22Rv1 (cell line): ENCODE results near the gene PCSK5.

Experiments
- ZFX ChIP-seq: fragments of 450-650 bp; IDR thresholded peaks from 2 replicates; pipeline ENCODE4 v1.6.1; 2017; ENCODE audit warnings: antibody characterized with exemption, borderline replicate concordance
- TF ChIP-seq, protein P1 (sequence below): fragments of 450-650 bp; IDR thresholded peaks from 2 replicates; pipeline ENCODE4 v1.5.1; 2017; ENCODE audit warnings: mild to moderate bottlenecking

DNA sequence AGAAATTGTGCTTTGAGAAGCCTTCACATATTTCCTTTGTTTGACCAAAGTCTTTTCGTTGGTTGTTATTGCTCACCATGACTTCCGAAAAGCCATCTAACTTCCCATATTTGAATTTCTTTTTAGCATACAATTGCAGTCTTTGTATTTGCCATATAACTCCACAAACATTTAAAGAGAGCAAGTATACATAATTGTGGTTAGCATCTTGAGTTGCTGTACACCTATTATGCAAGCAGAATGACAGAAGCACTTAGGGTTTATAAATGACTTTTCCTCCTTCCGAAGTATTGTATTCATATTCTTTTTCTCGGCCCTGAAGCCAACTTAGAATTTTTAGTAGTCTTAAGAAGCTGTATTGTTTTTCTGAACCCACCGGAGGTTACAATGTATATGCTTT is 253.4 kb downstream of the PCSK5 start:
- TF ChIP-seq, protein P1, sequence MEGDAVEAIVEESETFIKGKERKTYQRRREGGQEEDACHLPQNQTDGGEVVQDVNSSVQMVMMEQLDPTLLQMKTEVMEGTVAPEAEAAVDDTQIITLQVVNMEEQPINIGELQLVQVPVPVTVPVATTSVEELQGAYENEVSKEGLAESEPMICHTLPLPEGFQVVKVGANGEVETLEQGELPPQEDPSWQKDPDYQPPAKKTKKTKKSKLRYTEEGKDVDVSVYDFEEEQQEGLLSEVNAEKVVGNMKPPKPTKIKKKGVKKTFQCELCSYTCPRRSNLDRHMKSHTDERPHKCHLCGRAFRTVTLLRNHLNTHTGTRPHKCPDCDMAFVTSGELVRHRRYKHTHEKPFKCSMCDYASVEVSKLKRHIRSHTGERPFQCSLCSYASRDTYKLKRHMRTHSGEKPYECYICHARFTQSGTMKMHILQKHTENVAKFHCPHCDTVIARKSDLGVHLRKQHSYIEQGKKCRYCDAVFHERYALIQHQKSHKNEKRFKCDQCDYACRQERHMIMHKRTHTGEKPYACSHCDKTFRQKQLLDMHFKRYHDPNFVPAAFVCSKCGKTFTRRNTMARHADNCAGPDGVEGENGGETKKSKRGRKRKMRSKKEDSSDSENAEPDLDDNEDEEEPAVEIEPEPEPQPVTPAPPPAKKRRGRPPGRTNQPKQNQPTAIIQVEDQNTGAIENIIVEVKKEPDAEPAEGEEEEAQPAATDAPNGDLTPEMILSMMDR = no peak
- no peak for TF ChIP-seq ZFX
